CD14-positive monocyte (primary cell): ENCODE results near the gene VEGFC. TPM values are rescaled to one million over a fixed set of nuclear protein-coding genes. Genes with fewer than 3 reads are reported as not detected.

ENCODE experiments used
- DNase-seq, 3 donors: peaks; one replicate each; pipeline ENCODE4 v3.0.0-alpha.2; 2011 to 2022
- H2AFZ ChIP-seq: 2 replicates; pipeline ENCODE4 v1.6.0; 2012; ENCODE audit warnings: mild to moderate bottlenecking, low read depth, low read length, inconsistent platforms; ENCODE audit not compliant: insufficient read depth, poor library complexity, severe bottlenecking
- H3K27ac ChIP-seq, 2 donors: 1 replicate in 1 of 2; 2 replicates in 1 of 2; pipeline ENCODE4 v1.5.1; 2012 to 2013; ENCODE audit warnings: low read length in 2 of 2, control low read depth in 1 of 2, inconsistent platforms in 1 of 2, low read depth in 1 of 2, mild to moderate bottlenecking in 1 of 2
- H3K27me3 ChIP-seq, 2 donors: one replicate each; pipeline versions ENCODE4 v1.6.0 to v1.6.1; 2011 to 2013; ENCODE audit warnings: low read length in 2 of 2; ENCODE audit not compliant: control insufficient read depth in 2 of 2, insufficient read depth in 2 of 2
- H3K36me3 ChIP-seq, 2 donors: replicated peaks in 1 of 2; 1 replicate in 1 of 2; 2 replicates in 1 of 2; pipeline versions ENCODE4 v1.5.1 to v1.6.1; 2012 to 2013; ENCODE audit warnings: low read length in 2 of 2, control low read depth in 1 of 2, inconsistent platforms in 1 of 2, mild to moderate bottlenecking in 1 of 2; ENCODE audit not compliant: insufficient read depth in 2 of 2, control insufficient read depth in 1 of 2
- H3K4me1 ChIP-seq, 2 donors: 1 replicate in 1 of 2; 2 replicates in 1 of 2; pipeline versions ENCODE4 v1.5.1 to v1.6.1; 2012 to 2013; ENCODE audit warnings: low read length in 2 of 2, control low read depth in 1 of 2, inconsistent platforms in 1 of 2, mild to moderate bottlenecking in 1 of 2, moderate library complexity in 1 of 2; ENCODE audit not compliant: insufficient read depth in 2 of 2, control insufficient read depth in 1 of 2
- H3K4me2 ChIP-seq: replicated peaks from 2 replicates; pipeline ENCODE3; 2012; ENCODE audit warnings: low read length, moderate library complexity, mild to moderate bottlenecking; ENCODE audit not compliant: poor library complexity, severe bottlenecking; ENCODE audit errors: extremely low read depth
- H3K4me3 ChIP-seq, 3 experiments: fragments of 200-600 bp in 1 of 3; sonication (generic) in 1 of 3; replicated peaks in 1 of 3; 1 replicate in 2 of 3; 2 replicates in 1 of 3; pipeline ENCODE4 v1.5.1; 2011 to 2013; ENCODE audit warnings: low read length in 3 of 3, mild to moderate bottlenecking in 3 of 3, control low read depth in 2 of 3, low read depth in 2 of 3, inconsistent platforms in 1 of 3, moderate library complexity in 1 of 3
- H3K79me2 ChIP-seq: 2 replicates; pipeline ENCODE4 v1.6.0; 2012; ENCODE audit warnings: mild to moderate bottlenecking, control low read depth, inconsistent platforms, low read length, moderate library complexity; ENCODE audit not compliant: insufficient read depth
- H3K9ac ChIP-seq: 2 replicates; pipeline ENCODE4 v1.6.0; 2017; ENCODE audit warnings: low read length, mild to moderate bottlenecking; ENCODE audit not compliant: insufficient read depth, poor library complexity, severe bottlenecking
- H3K9me3 ChIP-seq, 2 donors: replicated peaks in 1 of 2; 1 replicate in 1 of 2; 2 replicates in 1 of 2; pipeline versions ENCODE4 v1.5.1 to v1.6.1; 2012 to 2013; ENCODE audit warnings: low read length in 2 of 2, control low read depth in 1 of 2; ENCODE audit not compliant: control insufficient read depth in 1 of 2, insufficient read depth in 1 of 2
- H4K20me1 ChIP-seq: 2 replicates; pipeline ENCODE4 v1.6.0; 2012; ENCODE audit warnings: mild to moderate bottlenecking, low read length, control low read depth, moderate library complexity; ENCODE audit not compliant: insufficient read depth
- H3K27ac Mint-ChIP-seq, 7 donors: one replicate each; pipeline ENCODE4 v1.8.0; 2020; ENCODE audit warnings: mild to moderate bottlenecking in 7 of 7, mixed read lengths in 7 of 7, moderate library complexity in 6 of 7, inconsistent platforms in 2 of 7
- H3K27me3 Mint-ChIP-seq, 3 donors: one replicate each; pipeline ENCODE4 v1.8.0; 2021 to 2022; ENCODE audit warnings: low read depth in 3 of 3, mild to moderate bottlenecking in 3 of 3, mixed read lengths in 3 of 3, moderate library complexity in 3 of 3, inconsistent platforms in 1 of 3
- H3K36me3 Mint-ChIP-seq, 2 donors: one replicate each; pipeline ENCODE4 v1.8.0; 2020; ENCODE audit warnings: mixed read lengths in 2 of 2, inconsistent platforms in 1 of 2, mild to moderate bottlenecking in 1 of 2
- H3K4me1 Mint-ChIP-seq: one replicate; pipeline ENCODE4 v1.8.0; 2020; ENCODE audit warnings: mild to moderate bottlenecking, mixed read lengths
- H3K4me3 Mint-ChIP-seq, 2 donors: one replicate each; pipeline ENCODE4 v1.8.0; 2020; ENCODE audit warnings: mild to moderate bottlenecking in 2 of 2, mixed read lengths in 2 of 2, moderate library complexity in 1 of 2
- H3K9me3 Mint-ChIP-seq, 7 donors: one replicate each; pipeline ENCODE4 v1.8.0; 2020 to 2022; ENCODE audit warnings: mixed read lengths in 7 of 7, mild to moderate bottlenecking in 6 of 7, moderate library complexity in 6 of 7, inconsistent platforms in 2 of 7
- CTCF ChIP-seq: fragments of 200-600 bp; IDR thresholded peaks from one replicate; pipeline ENCODE4 v1.8.0; 2022; ENCODE audit warnings: antibody characterized with exemption, mild to moderate bottlenecking
- WGBS: methylation state at CpG from one replicate; pipeline ENCODE4 v1.1.5; 2013; ENCODE audit warnings: missing lambda C conversion rate; ENCODE audit not compliant: insufficient coverage; 5-methylcytosine and 5-hydroxymethylcytosine counted together
- intact Hi-C, 2 donors: fragments of 100-400 bp; cut with micrococcal nuclease; formaldehyde crosslinking; loops; one replicate each; pipeline versions ENCODE4 v1.15.0 to v1.15.1; 2023
- polyA plus RNA-seq, 3 donors: library from polyadenylated mRNA; depleted of rRNA in 1 of 3; unstranded in 2 of 3; stranded (reverse) in 1 of 3; fragments of 300-500 nt in 2 of 3; fragments of >200 nt in 1 of 3; fragmentation: Illumina TruSeq in 2 of 3; gene quantifications; 1 replicate in 2 of 3; 2 replicates in 1 of 3; pipeline ENCODE4 v1.2.3, GENCODE V29; 2012 to 2021

Gene VEGFC
- polyA plus RNA-seq, 3 donors = not detected

DNA sequence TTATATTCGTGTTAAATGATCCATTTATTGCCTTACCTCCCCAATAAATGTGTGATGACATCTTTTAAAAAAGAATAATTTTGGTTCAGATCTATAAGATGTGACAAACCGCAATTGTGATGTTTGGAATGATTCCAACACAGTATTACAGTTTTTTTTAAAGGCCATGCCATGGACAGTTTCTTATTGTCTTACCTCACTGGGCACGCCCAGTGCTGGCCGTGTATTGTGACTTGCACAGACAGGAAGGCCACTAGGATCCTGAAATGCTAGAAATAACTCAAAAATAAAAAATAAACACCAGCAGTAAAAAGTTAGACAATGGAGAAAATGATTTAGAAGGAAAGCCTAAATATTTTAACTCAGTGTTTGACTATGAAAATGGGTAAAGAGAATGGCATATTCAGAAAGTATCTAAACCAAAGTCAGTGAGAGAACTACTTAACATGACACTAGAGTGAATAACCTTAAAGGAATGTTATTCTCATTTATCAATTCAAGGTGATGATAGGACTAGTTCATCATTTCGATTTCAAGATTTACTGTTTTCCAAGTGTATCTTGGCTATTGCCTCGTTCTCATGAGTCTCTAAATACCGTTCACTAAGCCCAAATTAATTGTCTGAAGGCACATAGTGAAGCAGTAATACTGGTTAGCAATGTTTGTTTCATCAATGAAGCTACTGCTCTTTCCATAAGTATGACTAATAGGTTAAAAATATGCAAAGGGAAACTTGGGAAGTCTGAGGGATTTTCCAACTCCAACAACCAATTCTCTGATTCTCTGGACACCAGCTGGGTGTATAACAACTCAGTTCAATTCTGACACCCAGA, 46.1 kb upstream of the VEGFC start:
- Histone ChIP-seq H3K4me1 (peaks cover 0 to 3% of the 10 kb centered on the region in 2 donors), H3K36me3 (no peaks in the 10 kb centered on the region), H3K9ac (no peak overlapping the region), H4K20me1 (no peaks in the 10 kb centered on the region), H3K79me2 (no peaks in the 10 kb centered on the region), H3K27ac (no peak overlapping the region), H3K4me2 (no peak overlapping the region), H3K27me3 (peaks cover 0 to 3% of the 10 kb centered on the region in 2 donors), H2AFZ (no peak overlapping the region), H3K9me3 (no peaks in the 10 kb centered on the region), H3K4me3 (no peak overlapping the region)
- Mint-ChIP-seq H3K4me1 (peaks cover 11% of the 10 kb centered on the region), H3K36me3 (no peaks in the 10 kb centered on the region), H3K4me3 (no peak overlapping the region), H3K9me3 (no peaks in the 10 kb centered on the region), H3K27me3 (peaks cover 3 to 6% (median 4%) of the 10 kb centered on the region in 3 donors), H3K27ac (no peak overlapping the region)
- TF ChIP-seq CTCF = no peak
- no peak for DNase-seq
- intact Hi-C loops = no loop called here
- WGBS = no CpG with 5 or more reads among the region's 7 CpGs

GRCh38 chr4:176837169-176837895, 44.6 kb upstream of the VEGFC start:
- Mint-ChIP-seq H3K4me1 (peaks cover 11% of the 10 kb centered on the region), H3K27me3 (peaks cover 3 to 6% (median 4%) of the 10 kb centered on the region in 3 donors), H3K4me3 (no peak overlapping the region), H3K36me3 (no peaks in the 10 kb centered on the region), H3K9me3 (no peaks in the 10 kb centered on the region), H3K27ac (no peak overlapping the region)
- Histone ChIP-seq H3K4me2 (no peak overlapping the region), H3K27ac (no peak overlapping the region), H3K79me2 (no peaks in the 10 kb centered on the region), H3K9ac (no peak overlapping the region), H3K4me3 (no peak overlapping the region), H3K4me1 (peaks cover 0 to 3% of the 10 kb centered on the region in 2 donors), H3K27me3 (peaks cover 0 to 3% of the 10 kb centered on the region in 2 donors), H2AFZ (no peak overlapping the region), H3K9me3 (no peaks in the 10 kb centered on the region), H4K20me1 (no peaks in the 10 kb centered on the region), H3K36me3 (no peaks in the 10 kb centered on the region)
- DNase-seq = no peak
- intact Hi-C loops = no loop called here
- no peak for TF ChIP-seq CTCF
- no CpG with 5 or more reads among the region's 4 CpGs for WGBS
